Measurements from ENCODE around the gene CHMP2A. TPM values are rescaled to one million over a fixed set of nuclear protein-coding genes. Genes with fewer than 3 reads are reported as not detected.
A peak's percentile ranks its signal among the peaks of the same experiment; 100 is the strongest.

CHMP2A gene
- total and polyA plus RNA-seq, 2 of the 13 experiments (the other 11 are each of a cell fraction or from before 2014, with no cell fraction given): 49.7 to 55.0 TPM

- TF ChIP-seq CHCHD3 (CRISPR knock-in tag; IDR thresholded peaks at IDR 0.05) (no peak), SRY (CRISPR knock-in tag; IDR thresholded peaks at IDR 0.05) (no peak), ZFYVE20 (CRISPR knock-in tag; IDR thresholded peaks at IDR 0.05; ENCODE audit: borderline replicate concordance, low read depth) (0 out of 2 replicates have a peak, but pooled peaks have one; percentile 33), BATF2 (CRISPR knock-in tag; IDR thresholded peaks at IDR 0.05) (no peak), ZNF282 (IDR thresholded peaks at IDR 0.05; ENCODE audit: partially characterized antibody) (no peak), ZNF772 (CRISPR knock-in tag; IDR thresholded peaks at IDR 0.05) (peak; percentile 63; the same call in 1 of the 2 replicates), ZNF616 (CRISPR knock-in tag; IDR thresholded peaks at IDR 0.05; ENCODE audit: low read depth) (no peak), REXO4 (CRISPR knock-in tag; IDR thresholded peaks at IDR 0.05; ENCODE audit: borderline replicate concordance) (no peak), ZNF781 (CRISPR knock-in tag; IDR thresholded peaks at IDR 0.05; ENCODE audit: borderline replicate concordance, not compliant biosample characterization) (peak; percentile 39), SIX1 (CRISPR knock-in tag; IDR thresholded peaks at IDR 0.05; ENCODE audit: borderline replicate concordance) (no peak), ZNF280B (CRISPR knock-in tag; IDR thresholded peaks at IDR 0.05; ENCODE audit: borderline replicate concordance) (no peak; the same call in 1 of the 2 replicates), ZNF20 (CRISPR knock-in tag; IDR thresholded peaks at IDR 0.05) (no peak), CREB1 (IDR thresholded peaks at IDR 0.05) (no peak), CREB1 (CRISPR knock-in tag; IDR thresholded peaks at IDR 0.05) (no peak), ZNF615 (CRISPR knock-in tag; IDR thresholded peaks at IDR 0.05; ENCODE audit: borderline replicate concordance) (no peak), KLF15 (CRISPR knock-in tag; IDR thresholded peaks at IDR 0.05; ENCODE audit: borderline replicate concordance) (no peak), NFIB (CRISPR knock-in tag; IDR thresholded peaks at IDR 0.05; ENCODE audit: borderline replicate concordance) (no peak), HDAC2 (CRISPR knock-in tag; IDR thresholded peaks at IDR 0.05) (peak; percentile 78; the same call in 1 of the 2 replicates), ZHX1 (CRISPR knock-in tag; IDR thresholded peaks at IDR 0.05; ENCODE audit: low read depth) (peak; percentile 20; the same call in 1 of the 2 replicates), PRDM4 (CRISPR knock-in tag; IDR thresholded peaks at IDR 0.05; ENCODE audit: borderline replicate concordance) (no peak), CREBL2 (CRISPR knock-in tag; IDR thresholded peaks at IDR 0.05; ENCODE audit: borderline replicate concordance) (no peak)
Observed at GRCh38 chr19:58511353-58512208, 43.3 kb downstream of the CHMP2A start, which contains the start of gene SLC27A5 (continued).
